Activated CD8-positive, alpha-beta memory T cell treated with anti-CD3 and anti-CD28 coated beads, Interleukin-2, amount 50 U/mL, for 4 hours (primary cell): ENCODE data around the gene VEZF1.
"Not testable (repeated sequence)": the region's sequence is repeated elsewhere in the genome, so short reads cannot be mapped to it uniquely, and the experiment has no call there.

Experiments
- DNase-seq: peaks from one replicate; pipeline ENCODE4 v3.0.0-alpha.2; 2020

VEZF1 gene

GRCh38 chr17:57971572-57971971, 16.5 kb downstream of the VEZF1 start:
- DNase-seq = no peak

GRCh38 chr17:57970710-57971109, 17.3 kb downstream of the VEZF1 start:
- no peak for DNase-seq

- no peak for DNase-seq
Observed at GRCh38 chr17:57968456-57968855, 19.6 kb downstream of the VEZF1 start.

- no peak for DNase-seq
Observed at GRCh38 chr17:57966875-57967274, 21.2 kb downstream of the VEZF1 start.

- DNase-seq = no peak
Observed at GRCh38 chr17:57966246-57966645, 21.8 kb downstream of the VEZF1 start.

GRCh38 chr17:57965521-57966160, 22.4 kb downstream of the VEZF1 start:
- DNase-seq = no peak

GRCh38 chr17:57963149-57963511, 24.9 kb downstream of the VEZF1 start:
- no peak for DNase-seq

GRCh38 chr17:57962279-57963148, 25.5 kb downstream of the VEZF1 start:
- no peak for DNase-seq

GRCh38 chr17:57959929-57960328, 28.1 kb downstream of the VEZF1 start:
- DNase-seq = no peak

- not testable (repeated sequence) for DNase-seq
Observed at GRCh38 chr17:57958391-57958790, 29.7 kb downstream of the VEZF1 start.

GRCh38 chr17:57957886-57958285, 30.2 kb downstream of the VEZF1 start:
- DNase-seq = no peak

- DNase-seq = no peak
Observed at GRCh38 chr17:57957120-57957850, 30.8 kb downstream of the VEZF1 start.

- DNase-seq = peak; percentile 36
Observed at GRCh38 chr17:57956291-57957119, 31.5 kb downstream of the VEZF1 start.

- peak; percentile 69 for DNase-seq
Observed at GRCh38 chr17:57955183-57955931, 32.7 kb downstream of the VEZF1 start, which contains the start of gene CUEDC1. TSS of gene CUEDC1 (minus strand) at chr17:57955412. CDS start at chr17:57885564, 69,848 bp downstream.

- no peak for DNase-seq
Observed at GRCh38 chr17:57954397-57955182, 33.5 kb downstream of the VEZF1 start.

- no peak for DNase-seq
Observed at GRCh38 chr17:57953705-57954396, 34.2 kb downstream of the VEZF1 start.

GRCh38 chr17:57953219-57953618, 34.8 kb downstream of the VEZF1 start:
- no peak for DNase-seq

- DNase-seq = no peak
Observed at GRCh38 chr17:57949649-57950048, 38.4 kb downstream of the VEZF1 start.

GRCh38 chr17:57948555-57949420, 39.3 kb downstream of the VEZF1 start:
- no peak for DNase-seq
